ENCODE results near the gene RIPOR1. TPM values are rescaled to one million over a fixed set of nuclear protein-coding genes. Genes with fewer than 3 reads are reported as not detected.

RIPOR1 gene, protein sequence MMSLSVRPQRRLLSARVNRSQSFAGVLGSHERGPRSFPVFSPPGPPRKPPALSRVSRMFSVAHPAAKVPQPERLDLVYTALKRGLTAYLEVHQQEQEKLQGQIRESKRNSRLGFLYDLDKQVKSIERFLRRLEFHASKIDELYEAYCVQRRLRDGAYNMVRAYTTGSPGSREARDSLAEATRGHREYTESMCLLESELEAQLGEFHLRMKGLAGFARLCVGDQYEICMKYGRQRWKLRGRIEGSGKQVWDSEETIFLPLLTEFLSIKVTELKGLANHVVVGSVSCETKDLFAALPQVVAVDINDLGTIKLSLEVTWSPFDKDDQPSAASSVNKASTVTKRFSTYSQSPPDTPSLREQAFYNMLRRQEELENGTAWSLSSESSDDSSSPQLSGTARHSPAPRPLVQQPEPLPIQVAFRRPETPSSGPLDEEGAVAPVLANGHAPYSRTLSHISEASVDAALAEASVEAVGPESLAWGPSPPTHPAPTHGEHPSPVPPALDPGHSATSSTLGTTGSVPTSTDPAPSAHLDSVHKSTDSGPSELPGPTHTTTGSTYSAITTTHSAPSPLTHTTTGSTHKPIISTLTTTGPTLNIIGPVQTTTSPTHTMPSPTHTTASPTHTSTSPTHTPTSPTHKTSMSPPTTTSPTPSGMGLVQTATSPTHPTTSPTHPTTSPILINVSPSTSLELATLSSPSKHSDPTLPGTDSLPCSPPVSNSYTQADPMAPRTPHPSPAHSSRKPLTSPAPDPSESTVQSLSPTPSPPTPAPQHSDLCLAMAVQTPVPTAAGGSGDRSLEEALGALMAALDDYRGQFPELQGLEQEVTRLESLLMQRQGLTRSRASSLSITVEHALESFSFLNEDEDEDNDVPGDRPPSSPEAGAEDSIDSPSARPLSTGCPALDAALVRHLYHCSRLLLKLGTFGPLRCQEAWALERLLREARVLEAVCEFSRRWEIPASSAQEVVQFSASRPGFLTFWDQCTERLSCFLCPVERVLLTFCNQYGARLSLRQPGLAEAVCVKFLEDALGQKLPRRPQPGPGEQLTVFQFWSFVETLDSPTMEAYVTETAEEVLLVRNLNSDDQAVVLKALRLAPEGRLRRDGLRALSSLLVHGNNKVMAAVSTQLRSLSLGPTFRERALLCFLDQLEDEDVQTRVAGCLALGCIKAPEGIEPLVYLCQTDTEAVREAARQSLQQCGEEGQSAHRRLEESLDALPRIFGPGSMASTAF
- 10 to 100 TPM; 34.8 to 60.2 (median 46.7) TPM for total RNA-seq

DNA sequence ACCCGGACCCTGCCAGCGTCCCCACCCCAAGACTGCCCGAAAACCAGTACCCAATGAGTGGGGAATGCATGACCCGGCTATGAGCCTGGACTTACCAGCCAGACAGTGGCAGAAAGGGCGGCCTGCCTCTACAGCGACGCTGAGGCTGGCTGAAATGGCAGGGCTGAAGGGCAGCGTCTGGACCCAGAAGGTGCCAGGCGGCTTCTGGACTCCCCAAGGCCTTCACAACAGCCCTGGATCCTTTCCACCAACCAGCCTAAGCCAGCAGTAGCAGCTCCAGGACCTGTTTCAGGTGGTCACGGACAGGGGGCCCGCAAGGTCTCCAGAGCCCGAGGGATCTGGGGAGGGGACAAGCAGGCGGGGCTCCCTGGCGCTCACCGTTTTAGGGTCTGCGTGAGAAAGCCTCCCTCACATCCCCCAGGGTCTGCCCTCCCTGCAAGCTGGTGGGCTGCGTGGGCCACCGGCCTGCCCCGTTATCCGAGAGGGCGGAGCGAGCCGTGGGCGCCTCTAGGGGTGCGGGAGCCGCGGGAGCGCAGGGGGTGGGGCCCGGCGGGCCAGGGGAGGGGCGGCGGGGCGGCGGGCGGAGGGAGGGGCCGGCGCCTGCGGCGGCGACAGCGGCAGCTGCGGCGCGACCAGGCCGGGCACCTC is at the start of gene RIPOR1:
Gene RIPOR1 (plus strand): TSS at position 608 of the 648 bp plus-strand sequence. CDS start 9,618 bp downstream, outside the sequence.
- TF ChIP-seq, protein P1, sequence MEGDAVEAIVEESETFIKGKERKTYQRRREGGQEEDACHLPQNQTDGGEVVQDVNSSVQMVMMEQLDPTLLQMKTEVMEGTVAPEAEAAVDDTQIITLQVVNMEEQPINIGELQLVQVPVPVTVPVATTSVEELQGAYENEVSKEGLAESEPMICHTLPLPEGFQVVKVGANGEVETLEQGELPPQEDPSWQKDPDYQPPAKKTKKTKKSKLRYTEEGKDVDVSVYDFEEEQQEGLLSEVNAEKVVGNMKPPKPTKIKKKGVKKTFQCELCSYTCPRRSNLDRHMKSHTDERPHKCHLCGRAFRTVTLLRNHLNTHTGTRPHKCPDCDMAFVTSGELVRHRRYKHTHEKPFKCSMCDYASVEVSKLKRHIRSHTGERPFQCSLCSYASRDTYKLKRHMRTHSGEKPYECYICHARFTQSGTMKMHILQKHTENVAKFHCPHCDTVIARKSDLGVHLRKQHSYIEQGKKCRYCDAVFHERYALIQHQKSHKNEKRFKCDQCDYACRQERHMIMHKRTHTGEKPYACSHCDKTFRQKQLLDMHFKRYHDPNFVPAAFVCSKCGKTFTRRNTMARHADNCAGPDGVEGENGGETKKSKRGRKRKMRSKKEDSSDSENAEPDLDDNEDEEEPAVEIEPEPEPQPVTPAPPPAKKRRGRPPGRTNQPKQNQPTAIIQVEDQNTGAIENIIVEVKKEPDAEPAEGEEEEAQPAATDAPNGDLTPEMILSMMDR (IDR thresholded peaks at IDR 0.05; ENCODE audit: low read depth): no peak

DNA sequence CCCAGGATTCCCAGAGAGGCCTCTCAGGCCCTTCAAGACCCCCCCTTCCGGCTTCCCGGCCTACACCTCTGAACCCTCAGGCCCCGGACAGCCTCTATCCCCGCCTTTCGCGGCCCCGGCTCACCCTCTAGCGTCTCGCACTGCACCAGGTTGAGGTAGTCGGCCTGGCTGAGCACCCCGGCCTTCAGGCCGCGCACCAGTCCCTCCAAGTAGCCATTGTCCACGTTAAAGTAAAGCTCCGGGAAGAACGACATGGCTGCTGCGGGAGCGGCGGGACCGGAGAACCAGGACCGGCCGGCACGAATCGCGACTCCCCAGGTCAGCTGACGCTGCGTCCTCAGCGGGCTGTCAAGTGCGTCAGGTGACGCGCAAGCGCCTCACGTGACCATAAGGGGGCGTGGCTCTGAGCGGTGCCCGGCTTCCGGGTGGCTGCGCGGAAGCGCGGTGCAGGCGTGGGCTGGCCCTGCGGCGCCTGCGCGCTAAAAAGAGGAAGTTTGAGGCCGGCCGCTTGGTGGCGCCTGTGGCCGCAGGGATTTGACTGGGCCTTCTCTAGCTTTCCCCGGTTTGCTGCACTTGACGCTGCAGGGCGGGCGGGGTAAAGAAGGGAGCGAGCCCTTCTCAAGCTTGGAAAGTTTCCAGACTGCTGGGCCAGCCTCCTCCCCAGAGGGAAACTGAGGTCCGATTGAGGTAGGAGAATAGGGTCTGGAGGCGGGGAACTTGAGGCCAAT is 47.6 kb upstream of the RIPOR1 start, which contains the start of gene ATP6V0D1:
Gene ATP6V0D1 (minus strand): TSS at position 325 of the 728 bp plus-strand sequence. CDS start 71 bp downstream, at position 254.
- TF ChIP-seq, protein P1 (IDR thresholded peaks at IDR 0.05; ENCODE audit: low read depth): no peak

DNA sequence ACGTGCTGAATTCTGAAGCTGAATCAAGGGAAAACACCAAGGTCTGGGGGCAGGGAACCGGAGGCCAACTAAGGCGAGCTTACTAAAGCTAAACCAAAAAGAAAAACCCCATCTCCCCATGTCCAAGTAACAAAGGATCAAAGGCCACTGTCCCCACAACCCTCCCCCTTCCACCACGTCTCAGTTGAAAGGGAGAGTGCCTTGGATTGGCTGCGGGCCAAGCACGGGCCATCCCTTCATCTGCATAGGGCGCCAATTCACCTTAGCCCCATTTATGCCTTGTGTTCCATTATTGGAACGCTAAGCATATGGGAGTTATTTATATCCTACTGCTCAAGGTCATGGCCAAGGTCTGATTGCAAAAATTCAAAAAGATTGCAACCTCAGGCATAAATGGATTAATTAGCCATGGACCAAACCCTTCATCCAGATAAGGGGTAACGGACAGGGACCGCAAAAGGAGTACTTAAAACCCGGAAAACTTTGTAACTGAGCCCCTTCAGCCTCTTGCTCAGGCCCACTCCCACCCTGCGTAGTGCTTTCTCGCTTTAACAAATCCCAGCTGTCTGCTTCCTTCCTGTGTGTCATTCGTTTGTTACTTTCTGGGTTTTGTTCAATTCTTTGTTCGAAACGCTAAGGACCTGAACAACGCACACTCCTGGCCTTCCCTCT is 46.9 kb upstream of the RIPOR1 start:
- TF ChIP-seq, protein P1 (IDR thresholded peaks at IDR 0.05; ENCODE audit: low read depth): no peak

DNA sequence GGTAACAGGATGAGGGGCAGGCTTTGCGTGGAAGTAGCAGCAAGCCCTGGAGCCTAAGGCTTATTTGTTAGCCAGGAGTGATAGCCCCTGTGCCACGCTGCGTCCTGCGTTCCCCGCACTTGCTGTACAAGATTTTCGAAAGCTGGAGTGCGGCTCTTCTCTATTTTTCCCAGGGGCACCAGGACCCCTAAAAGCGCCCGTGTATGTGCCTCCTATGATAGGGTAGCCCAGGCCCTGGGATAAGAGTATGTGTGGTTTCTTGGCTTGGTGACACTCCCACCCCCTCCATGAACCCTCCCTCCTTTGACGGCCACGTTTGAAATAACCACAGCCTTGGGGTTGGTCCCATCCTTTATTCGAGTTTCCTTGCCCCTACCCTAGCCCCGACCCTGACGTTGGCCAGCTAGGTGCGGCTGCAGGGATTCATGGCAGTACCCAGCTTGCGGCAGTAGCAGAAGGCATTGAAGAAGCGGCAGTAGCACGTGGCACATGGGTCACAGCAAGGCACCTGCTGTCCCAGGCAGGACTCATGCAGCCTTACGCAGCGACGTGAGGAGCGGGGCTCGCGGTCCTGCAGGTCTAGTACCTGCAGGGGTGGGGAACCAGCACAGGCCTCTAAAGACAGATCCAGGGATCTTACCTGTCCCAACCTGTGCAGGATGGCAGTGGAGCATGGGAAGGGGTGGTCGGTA is 46.2 kb upstream of the RIPOR1 start:
- TF ChIP-seq, protein P1 (IDR thresholded peaks at IDR 0.05; ENCODE audit: low read depth): no peak

DNA sequence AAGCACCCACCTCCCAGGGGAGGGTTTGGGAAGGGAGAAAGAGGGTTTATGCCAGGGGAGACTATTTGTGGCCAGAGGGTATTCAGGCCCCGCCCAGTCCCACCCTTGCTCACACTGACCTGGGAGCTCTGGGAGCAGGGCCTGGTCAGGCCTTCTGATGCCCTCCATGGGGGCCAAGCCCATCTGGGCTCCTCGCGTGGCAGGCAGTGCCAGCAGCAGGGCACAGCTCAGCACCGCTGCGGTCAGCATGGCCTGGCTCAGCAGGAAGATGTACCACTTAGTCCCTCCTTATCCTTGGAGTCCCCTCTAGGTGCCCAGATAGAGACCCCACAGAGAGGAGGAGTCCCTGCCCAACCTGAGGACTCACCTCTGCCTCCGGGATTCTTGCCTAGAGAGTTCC is 45.5 kb upstream of the RIPOR1 start, which contains the start of gene AGRP:
Gene AGRP (minus strand): TSS at position 398 of the 400 bp plus-strand sequence. CDS start 149 bp downstream, at position 249.
- TF ChIP-seq, protein P1 (IDR thresholded peaks at IDR 0.05; ENCODE audit: low read depth): no peak

Measured in subcutaneous adipose tissue (tissue), 4 donors.